PFSK-1 (cell line): ENCODE data around the gene CCRL2.

Source experiments
- FOXP2 ChIP-seq: optimal IDR thresholded peaks from 2 replicates; pipeline ENCODE3; 2011; ENCODE audit warnings: borderline replicate concordance, control low read depth, inconsistent platforms; ENCODE audit not compliant: insufficient read depth; ENCODE audit errors: extremely low read length, extremely low read depth
- POLR2AphosphoS5 ChIP-seq: IDR thresholded peaks from 2 replicates; pipeline ENCODE4 v1.6.1; 2012; ENCODE audit warnings: low read depth, mild to moderate bottlenecking, control low read depth, low read length, moderate library complexity
- SIN3A ChIP-seq: IDR thresholded peaks from 2 replicates; pipeline ENCODE4 v1.6.1; 2012; ENCODE audit warnings: mild to moderate bottlenecking, low read length, moderate library complexity, borderline replicate concordance; ENCODE audit not compliant: insufficient read depth
- TAF1 ChIP-seq: IDR thresholded peaks from 2 replicates; pipeline ENCODE4 v1.6.1; 2012; ENCODE audit warnings: low read length, control low read depth, borderline replicate concordance; ENCODE audit not compliant: insufficient read depth
- TF ChIP-seq, protein P1 (sequence below), 2 experiments: IDR thresholded peaks; 2 replicates each; pipeline versions ENCODE4 v1.6.1 to v1.8.0; 2011 to 2012; ENCODE audit warnings: low read depth in 2 of 2, low read length in 2 of 2, control low read depth in 1 of 2, inconsistent platforms in 1 of 2, mild to moderate bottlenecking in 1 of 2, moderate library complexity in 1 of 2; ENCODE audit not compliant: insufficient read depth in 1 of 2

CCRL2 gene

DNA sequence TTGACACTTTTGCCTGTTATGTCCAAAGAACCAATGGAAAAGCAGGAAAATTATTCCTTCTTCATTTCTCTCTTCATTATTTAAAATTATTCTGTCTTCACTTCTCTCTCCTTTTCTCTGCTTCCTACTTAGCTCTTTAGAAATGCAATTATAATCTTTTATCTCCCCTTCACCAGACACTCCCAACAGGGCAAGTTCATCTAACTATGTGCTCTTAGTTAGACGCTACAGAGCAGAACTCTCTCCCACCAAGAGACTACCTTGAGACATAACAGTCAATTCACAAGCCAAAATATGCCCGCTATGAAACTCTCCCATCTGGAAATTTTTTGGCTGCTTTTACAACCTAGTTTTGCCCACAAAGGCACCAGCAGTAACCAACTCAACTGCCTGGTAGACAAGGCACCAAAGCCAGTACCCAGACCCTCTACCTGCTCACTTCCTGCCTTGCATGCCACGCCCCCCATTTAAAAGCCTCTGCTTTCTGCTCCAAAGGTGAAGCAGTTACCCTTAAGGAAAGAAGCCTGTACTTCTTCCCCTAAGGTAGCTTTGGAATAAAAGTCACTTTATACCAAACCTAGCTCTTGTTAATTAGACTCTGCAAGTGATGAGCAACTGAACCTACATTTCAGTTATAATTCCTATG lies 28.1 kb downstream of the CCRL2 start:
- TF ChIP-seq POLR2AphosphoS5 = no peak

DNA sequence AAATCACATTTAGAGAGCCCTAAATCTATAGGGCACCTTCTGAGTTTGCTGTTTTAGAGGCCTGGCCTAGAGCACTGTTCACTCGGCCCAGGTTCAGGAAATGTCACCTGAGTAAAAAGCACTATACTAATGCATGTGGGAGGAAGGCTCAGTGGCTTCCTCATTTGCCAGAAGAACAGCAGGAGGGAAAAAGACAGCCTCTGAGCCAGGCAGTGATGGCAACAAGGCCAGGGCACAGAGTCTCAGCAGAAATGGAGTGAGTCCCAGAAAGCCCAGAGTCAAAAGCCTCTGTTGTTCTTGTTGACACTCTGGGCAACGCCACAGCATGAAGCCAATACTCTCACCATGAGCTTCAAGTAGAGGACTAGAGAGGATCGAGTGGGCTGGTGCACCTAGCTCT lies 31.8 kb downstream of the CCRL2 start:
- TF ChIP-seq FOXP2 (no peak), POLR2AphosphoS5 (no peak), SIN3A (no peak), TAF1 (no peak)
- TF ChIP-seq, protein P1, sequence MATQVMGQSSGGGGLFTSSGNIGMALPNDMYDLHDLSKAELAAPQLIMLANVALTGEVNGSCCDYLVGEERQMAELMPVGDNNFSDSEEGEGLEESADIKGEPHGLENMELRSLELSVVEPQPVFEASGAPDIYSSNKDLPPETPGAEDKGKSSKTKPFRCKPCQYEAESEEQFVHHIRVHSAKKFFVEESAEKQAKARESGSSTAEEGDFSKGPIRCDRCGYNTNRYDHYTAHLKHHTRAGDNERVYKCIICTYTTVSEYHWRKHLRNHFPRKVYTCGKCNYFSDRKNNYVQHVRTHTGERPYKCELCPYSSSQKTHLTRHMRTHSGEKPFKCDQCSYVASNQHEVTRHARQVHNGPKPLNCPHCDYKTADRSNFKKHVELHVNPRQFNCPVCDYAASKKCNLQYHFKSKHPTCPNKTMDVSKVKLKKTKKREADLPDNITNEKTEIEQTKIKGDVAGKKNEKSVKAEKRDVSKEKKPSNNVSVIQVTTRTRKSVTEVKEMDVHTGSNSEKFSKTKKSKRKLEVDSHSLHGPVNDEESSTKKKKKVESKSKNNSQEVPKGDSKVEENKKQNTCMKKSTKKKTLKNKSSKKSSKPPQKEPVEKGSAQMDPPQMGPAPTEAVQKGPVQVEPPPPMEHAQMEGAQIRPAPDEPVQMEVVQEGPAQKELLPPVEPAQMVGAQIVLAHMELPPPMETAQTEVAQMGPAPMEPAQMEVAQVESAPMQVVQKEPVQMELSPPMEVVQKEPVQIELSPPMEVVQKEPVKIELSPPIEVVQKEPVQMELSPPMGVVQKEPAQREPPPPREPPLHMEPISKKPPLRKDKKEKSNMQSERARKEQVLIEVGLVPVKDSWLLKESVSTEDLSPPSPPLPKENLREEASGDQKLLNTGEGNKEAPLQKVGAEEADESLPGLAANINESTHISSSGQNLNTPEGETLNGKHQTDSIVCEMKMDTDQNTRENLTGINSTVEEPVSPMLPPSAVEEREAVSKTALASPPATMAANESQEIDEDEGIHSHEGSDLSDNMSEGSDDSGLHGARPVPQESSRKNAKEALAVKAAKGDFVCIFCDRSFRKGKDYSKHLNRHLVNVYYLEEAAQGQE (IDR thresholded peaks at IDR 0.05; ENCODE audit: insufficient read depth in 1 of 2, low read depth in 2 of 2, low read length in 2 of 2) = no peak

DNA sequence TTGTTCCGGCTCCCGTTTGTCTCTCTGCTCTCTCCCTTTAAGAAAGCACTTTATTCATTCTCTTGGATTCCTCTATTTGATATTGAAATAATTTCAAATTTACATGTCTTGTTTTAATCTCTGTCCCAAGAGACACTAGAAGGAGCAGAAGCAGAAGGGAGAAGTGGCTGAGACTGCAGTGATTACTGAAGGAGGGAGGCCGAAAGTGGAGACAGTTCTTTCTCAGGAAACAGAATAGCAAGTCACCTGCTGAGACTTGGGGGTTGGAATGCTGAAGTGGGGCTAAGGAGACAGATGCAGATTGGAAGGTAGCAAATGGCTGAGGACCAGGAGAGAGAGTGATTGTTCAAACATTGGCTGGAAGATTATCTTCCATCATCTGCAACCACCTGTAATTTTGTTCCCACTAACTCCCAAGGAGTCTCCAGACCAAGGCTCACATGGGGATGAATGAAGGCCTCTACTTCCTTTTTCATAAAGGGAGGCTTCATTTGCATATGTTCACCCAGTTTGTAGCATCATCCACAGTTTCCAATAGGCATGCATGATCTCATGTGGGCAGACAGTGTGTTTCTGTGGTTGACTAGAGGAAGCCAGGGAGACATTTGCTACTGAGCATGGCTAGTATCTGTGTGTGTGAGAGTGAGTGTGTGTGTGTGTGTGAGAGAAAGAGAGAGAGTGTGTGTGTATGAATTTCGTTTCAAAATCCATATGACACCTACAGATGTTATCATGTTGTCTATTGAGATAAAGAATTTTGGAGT lies 33.7 kb downstream of the CCRL2 start:
- TF ChIP-seq TAF1 (no peak), SIN3A (no peak), FOXP2 (no peak), POLR2AphosphoS5 (no peak)
- TF ChIP-seq, protein P1 (IDR thresholded peaks at IDR 0.05; ENCODE audit: insufficient read depth in 1 of 2, low read depth in 2 of 2, low read length in 2 of 2) = no peak

DNA sequence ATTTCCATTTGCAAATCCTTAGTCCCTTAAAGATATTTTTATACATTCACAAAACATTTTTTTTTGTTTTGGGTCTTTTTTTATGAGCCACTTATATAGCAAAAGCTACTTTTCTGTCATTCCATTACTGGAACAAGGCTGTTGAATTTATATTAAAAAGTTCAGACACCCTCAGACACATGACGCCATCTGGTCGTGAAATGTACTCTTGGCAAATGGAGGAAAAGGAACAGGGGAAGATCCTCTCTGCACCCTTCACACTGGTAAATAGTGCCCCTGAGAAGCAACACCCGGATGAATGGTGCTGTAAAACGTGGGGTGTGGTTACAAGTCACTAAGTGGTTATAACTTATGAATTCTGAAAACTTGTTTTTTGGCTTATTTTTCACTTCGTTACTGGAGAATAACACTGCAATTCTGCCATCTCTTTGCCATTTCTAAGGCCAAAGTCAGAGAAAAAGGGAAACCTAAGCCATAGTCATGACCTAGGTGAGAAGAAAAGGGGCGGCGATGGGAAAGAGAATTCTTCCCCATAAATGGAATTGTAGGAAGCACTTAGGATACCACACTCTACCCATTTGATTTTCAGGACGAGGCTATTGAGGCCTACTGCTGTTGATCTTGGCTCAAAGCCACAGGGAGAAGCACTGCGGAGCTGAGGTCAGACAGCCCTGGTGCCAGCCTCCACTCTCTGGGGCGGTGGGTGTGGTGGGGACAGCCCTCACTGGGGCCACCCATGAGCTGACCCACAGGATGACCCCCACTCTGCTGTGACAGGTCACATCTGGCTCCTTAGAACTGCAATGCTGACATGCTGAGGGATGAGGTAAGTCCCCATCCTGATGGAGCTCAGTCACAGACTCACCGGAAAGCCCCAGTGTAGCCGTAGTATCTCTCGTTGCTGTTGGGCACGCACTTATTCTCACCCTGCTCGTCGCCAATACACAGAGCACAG lies 35.8 kb downstream of the CCRL2 start:
- TF ChIP-seq, protein P1 (IDR thresholded peaks at IDR 0.05; ENCODE audit: insufficient read depth in 1 of 2, low read depth in 2 of 2, low read length in 2 of 2) = no peak
- TF ChIP-seq FOXP2 = no peak
- TF ChIP-seq POLR2AphosphoS5 = no peak
- no peak for TF ChIP-seq SIN3A
- TF ChIP-seq TAF1 = no peak

DNA sequence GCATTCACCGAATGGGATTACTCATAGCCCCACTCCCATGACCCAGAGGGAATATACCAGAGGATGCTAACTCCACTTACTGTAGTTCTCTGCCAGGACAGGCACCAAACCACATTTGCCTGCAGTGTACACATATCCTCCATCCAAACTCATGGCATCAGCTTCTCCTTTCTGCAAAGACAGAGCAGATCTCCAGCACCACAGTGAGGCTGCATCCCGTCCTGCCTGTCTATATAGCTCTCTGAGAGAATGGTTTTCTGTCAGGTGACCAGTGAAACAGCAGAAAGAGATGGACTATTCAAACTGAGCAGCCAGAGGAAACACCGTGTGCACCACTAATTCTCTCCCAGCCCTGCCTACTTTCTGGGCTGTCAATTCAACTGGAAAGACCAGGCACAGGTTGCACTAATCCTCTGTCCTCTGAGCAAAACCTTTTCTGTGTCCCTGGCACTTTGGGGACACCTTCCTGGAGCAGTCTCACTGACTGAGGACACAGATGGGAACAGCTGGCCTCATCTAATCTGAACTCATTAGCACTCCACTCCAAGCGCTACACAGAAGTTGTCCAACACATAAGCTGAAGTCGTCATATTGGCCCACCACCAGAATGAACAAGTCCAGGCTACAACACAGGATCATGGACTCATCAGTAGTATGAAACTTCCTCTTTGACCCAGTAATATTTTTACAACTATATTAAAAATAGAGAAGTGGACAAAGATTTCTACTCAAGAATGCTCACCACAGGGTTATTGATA lies 40.3 kb downstream of the CCRL2 start:
- no peak for TF ChIP-seq POLR2AphosphoS5
- no peak for TF ChIP-seq TAF1
- TF ChIP-seq SIN3A = no peak
- TF ChIP-seq FOXP2 = no peak
- TF ChIP-seq, protein P1 (IDR thresholded peaks at IDR 0.05; ENCODE audit: insufficient read depth in 1 of 2, low read depth in 2 of 2, low read length in 2 of 2) = no peak
